Loucy (cell line): Measurements from ENCODE around the gene NFKBIZ.

Experiments
- EZH2phosphoT487 ChIP-seq: fragments of 200-600 bp; IDR thresholded peaks from 2 replicates; pipeline ENCODE4 v1.6.1; 2018; ENCODE audit warnings: antibody characterized with exemption, mild to moderate bottlenecking, moderate library complexity, borderline replicate concordance
- TF ChIP-seq, protein P1 (sequence below): fragments of 200-600 bp; sonication (generic); conservative IDR thresholded peaks from 2 replicates; pipeline ENCODE4 v1.5.1; 2014; ENCODE audit warnings: mild to moderate bottlenecking, antibody characterized with exemption, low read length

DNA sequence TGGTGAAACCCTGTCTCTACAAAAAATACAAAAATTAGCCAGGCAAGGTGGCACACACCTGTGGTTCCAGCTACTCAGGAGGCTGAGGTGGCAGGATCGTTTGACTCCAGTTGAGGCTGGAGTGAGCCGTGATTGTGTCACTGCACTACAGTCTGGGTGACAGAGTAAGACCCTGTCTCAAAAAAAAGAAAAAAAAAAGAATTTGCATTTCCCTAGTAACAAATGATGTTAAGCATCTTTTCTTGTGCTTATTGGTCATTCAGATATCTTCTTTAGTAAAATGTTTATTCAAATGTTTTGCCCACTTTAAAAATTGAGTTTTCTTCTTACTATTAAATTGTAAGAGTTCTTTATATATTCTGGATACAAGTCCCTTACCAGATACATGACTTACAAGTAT lies 48.7 kb downstream of the NFKBIZ start:
- TF ChIP-seq, protein P1, sequence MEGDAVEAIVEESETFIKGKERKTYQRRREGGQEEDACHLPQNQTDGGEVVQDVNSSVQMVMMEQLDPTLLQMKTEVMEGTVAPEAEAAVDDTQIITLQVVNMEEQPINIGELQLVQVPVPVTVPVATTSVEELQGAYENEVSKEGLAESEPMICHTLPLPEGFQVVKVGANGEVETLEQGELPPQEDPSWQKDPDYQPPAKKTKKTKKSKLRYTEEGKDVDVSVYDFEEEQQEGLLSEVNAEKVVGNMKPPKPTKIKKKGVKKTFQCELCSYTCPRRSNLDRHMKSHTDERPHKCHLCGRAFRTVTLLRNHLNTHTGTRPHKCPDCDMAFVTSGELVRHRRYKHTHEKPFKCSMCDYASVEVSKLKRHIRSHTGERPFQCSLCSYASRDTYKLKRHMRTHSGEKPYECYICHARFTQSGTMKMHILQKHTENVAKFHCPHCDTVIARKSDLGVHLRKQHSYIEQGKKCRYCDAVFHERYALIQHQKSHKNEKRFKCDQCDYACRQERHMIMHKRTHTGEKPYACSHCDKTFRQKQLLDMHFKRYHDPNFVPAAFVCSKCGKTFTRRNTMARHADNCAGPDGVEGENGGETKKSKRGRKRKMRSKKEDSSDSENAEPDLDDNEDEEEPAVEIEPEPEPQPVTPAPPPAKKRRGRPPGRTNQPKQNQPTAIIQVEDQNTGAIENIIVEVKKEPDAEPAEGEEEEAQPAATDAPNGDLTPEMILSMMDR = no peak
- TF ChIP-seq EZH2phosphoT487 = no peak
